Lower lobe of right lung (tissue), 2 donors: ENCODE data around the gene TTLL6. TPM values are rescaled to one million over a fixed set of nuclear protein-coding genes. Genes with fewer than 3 reads are reported as not detected.

ENCODE experiments used
- ATAC-seq, 2 donors: fragments of 200-7000 bp; cut with Tn5 transposase; one replicate each; pipeline ENCODE4 v1.9.1; 2020 to 2022; ENCODE audit warnings: mild to moderate bottlenecking in 2 of 2, moderate library complexity in 2 of 2
- DNase-seq: peaks from one replicate; pipeline ENCODE4 v3.0.0-alpha.2; 2020
- H3K27ac ChIP-seq: fragments of 200-600 bp; one replicate; pipeline ENCODE4 v1.8.0; 2022
- H3K27me3 ChIP-seq: fragments of 200-600 bp; one replicate; pipeline ENCODE4 v1.8.0; 2022; ENCODE audit warnings: low read depth
- H3K36me3 ChIP-seq: fragments of 200-600 bp; one replicate; pipeline ENCODE4 v1.8.0; 2022; ENCODE audit warnings: mild to moderate bottlenecking
- H3K4me1 ChIP-seq: fragments of 200-600 bp; one replicate; pipeline ENCODE4 v1.8.0; 2022
- H3K4me3 ChIP-seq: fragments of 200-600 bp; one replicate; pipeline ENCODE4 v1.8.0; 2022; ENCODE audit warnings: mild to moderate bottlenecking
- H3K9me3 ChIP-seq: fragments of 200-600 bp; one replicate; pipeline ENCODE4 v1.8.0; 2022
- intact Hi-C: fragments of 100-400 bp; cut with DNase I; formaldehyde crosslinking; loops from one replicate; pipeline ENCODE4 v1.11.0; 2022
- total RNA-seq: library from RNA; stranded (reverse); fragmentation: NEBNext Ultra II Directional; extraction: Animal tissue kit (Norgen Biotek cat#: 25700); gene quantifications from one replicate; pipeline ENCODE4 v1.2.1, GENCODE V29; 2021
- TF ChIP-seq, protein P1 (sequence below): fragments of 200-600 bp; IDR thresholded peaks from one replicate; pipeline ENCODE4 v1.8.0; 2022; ENCODE audit warnings: antibody characterized with exemption, mild to moderate bottlenecking
- donor health status: DM: no; HTN: yes; CAD: no; lungs with severe emphysema.

TTLL6 gene
- total RNA-seq, 1 donor from 2014 or later: 2.7 TPM

DNA sequence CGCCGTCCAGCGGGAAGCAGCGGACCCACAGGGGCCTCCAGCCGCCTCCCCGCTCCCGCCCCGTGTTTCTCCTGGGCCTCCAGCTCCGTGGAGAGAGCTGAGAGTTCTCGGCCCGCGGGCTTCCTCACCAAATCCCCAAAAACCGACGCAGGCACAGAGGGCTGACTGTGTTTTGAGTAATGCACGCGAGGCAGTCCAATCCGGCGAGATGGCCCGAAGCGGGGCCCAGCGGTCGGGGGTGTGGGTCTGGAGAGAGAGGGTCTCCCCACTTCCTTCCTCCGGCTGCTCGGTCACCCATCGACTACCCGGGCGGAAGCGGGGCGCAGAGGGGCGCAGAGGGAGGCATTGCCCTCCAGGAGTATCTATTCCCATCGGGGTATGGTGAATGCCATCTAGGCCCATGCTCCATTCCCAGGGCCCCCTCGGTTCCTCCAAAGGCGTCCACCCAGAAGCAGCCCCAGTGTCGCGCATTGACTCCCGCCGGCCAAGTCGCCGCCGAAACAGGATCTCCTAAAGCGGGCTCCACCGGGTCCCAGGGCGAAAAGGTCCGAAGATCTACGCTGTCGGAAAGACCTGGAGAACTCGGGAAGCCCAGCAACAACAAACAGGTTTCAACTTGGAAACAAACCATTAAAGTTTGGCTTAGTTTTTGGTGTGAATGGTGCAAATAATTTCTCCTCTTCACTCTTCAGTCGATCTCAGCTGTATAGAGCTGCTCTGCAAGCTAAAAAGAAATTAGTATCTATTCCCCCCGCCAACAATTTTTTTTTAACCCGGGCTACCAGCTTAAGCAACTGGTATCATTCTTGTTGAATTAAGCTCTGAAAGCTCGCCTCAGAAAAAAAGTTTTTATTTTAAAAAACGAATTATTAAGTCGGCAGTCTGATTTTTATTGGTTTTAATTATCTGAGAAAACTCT is 69.3 kb downstream of the TTLL6 start:
- intact Hi-C loops: no loop called here
- ATAC-seq (no peak), DNase-seq (no peak)
- Histone ChIP-seq H3K4me1 (peaks cover 6% of the 10 kb centered on the region), H3K36me3 (no peaks in the 10 kb centered on the region), H3K27me3 (peaks cover 98% of the 10 kb centered on the region), H3K4me3 (no peak overlapping the region), H3K9me3 (no peaks in the 10 kb centered on the region), H3K27ac (no peak overlapping the region)
- TF ChIP-seq, protein P1, sequence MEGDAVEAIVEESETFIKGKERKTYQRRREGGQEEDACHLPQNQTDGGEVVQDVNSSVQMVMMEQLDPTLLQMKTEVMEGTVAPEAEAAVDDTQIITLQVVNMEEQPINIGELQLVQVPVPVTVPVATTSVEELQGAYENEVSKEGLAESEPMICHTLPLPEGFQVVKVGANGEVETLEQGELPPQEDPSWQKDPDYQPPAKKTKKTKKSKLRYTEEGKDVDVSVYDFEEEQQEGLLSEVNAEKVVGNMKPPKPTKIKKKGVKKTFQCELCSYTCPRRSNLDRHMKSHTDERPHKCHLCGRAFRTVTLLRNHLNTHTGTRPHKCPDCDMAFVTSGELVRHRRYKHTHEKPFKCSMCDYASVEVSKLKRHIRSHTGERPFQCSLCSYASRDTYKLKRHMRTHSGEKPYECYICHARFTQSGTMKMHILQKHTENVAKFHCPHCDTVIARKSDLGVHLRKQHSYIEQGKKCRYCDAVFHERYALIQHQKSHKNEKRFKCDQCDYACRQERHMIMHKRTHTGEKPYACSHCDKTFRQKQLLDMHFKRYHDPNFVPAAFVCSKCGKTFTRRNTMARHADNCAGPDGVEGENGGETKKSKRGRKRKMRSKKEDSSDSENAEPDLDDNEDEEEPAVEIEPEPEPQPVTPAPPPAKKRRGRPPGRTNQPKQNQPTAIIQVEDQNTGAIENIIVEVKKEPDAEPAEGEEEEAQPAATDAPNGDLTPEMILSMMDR: no peak

- H3K27me3 ChIP-seq: peaks cover 98% of the 10 kb centered on the region
- H3K27ac ChIP-seq: no peak overlapping the region
- H3K36me3 ChIP-seq: no peaks in the 10 kb centered on the region
- no peak for ATAC-seq
- TF ChIP-seq, protein P1: no peak
- H3K9me3 ChIP-seq: no peaks in the 10 kb centered on the region
- H3K4me1 ChIP-seq: peaks cover 6% of the 10 kb centered on the region
- intact Hi-C loops: no loop called here
- no peak overlapping the region for H3K4me3 ChIP-seq
- no peak for DNase-seq
Measured at GRCh38 chr17:48746916-48747444, 70.0 kb downstream of the TTLL6 start.

- Histone ChIP-seq H3K4me3 (no peak overlapping the region), H3K27me3 (peaks cover 98% of the 10 kb centered on the region), H3K36me3 (no peaks in the 10 kb centered on the region), H3K4me1 (peaks cover 6% of the 10 kb centered on the region), H3K27ac (no peak overlapping the region), H3K9me3 (no peaks in the 10 kb centered on the region)
- DNase-seq: no peak
- ATAC-seq: no peak
- intact Hi-C loops: no loop called here
- TF ChIP-seq, protein P1: no peak
Measured at GRCh38 chr17:48745381-48746275, 71.4 kb downstream of the TTLL6 start.

DNA sequence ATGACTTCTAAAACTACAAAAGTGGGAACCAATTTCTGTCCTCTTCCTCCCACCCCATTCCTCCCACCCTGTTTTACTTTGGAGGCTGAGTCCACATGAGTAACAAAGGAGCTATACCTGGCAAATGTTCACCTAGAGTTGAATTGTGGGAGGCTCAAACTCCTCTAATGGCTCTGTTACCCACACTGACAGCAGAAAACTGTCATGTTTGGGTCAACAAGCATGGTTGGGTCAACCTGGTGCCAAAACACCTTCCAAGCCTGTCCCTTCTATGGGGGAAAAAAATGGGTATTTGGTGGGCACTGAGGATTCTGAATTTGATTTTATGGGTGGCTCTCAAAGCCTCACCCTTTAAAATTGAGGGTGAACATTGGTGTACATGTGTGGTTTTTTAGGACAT is 76.5 kb downstream of the TTLL6 start:
- no peak for DNase-seq
- intact Hi-C loops: no loop called here
- ATAC-seq: no peak
- no peaks in the 10 kb centered on the region for H3K4me1 ChIP-seq
- TF ChIP-seq, protein P1: no peak
- no peaks in the 10 kb centered on the region for H3K9me3 ChIP-seq
- no peak overlapping the region for H3K4me3 ChIP-seq
- H3K36me3 ChIP-seq: no peaks in the 10 kb centered on the region
- no peak overlapping the region for H3K27ac ChIP-seq
- H3K27me3 ChIP-seq: peaks cover 99% of the 10 kb centered on the region

- no peaks in the 10 kb centered on the region for H3K36me3 ChIP-seq
- ATAC-seq (no peak), DNase-seq (no peak)
- intact Hi-C loops: no loop called here
- TF ChIP-seq, protein P1: no peak
- H3K9me3 ChIP-seq: no peaks in the 10 kb centered on the region
- H3K4me1 ChIP-seq: no peaks in the 10 kb centered on the region
- H3K27me3 ChIP-seq: peaks cover 99% of the 10 kb centered on the region
- H3K27ac ChIP-seq: no peak overlapping the region
- H3K4me3 ChIP-seq: no peak overlapping the region
Measured at GRCh38 chr17:48738803-48739526, 78.1 kb downstream of the TTLL6 start.
